Daoy (cell line): ENCODE results near the gene TMEM14C. TPM values are rescaled to one million over a fixed set of nuclear protein-coding genes. Genes with fewer than 3 reads are reported as not detected.

Experiments
- DNase-seq: peaks from one replicate; pipeline ENCODE4 v3.0.0-alpha.2; 2015; ENCODE audit warnings: low read depth
- total RNA-seq: library from RNA; depleted of rRNA; stranded (reverse); fragments of >200 nt; shearing (Covaris generic); gene quantifications from 2 replicates; pipeline ENCODE4 v1.2.3, GENCODE V29; 2014; rRNA removed

The TMEM14C gene
- total RNA-seq, 1 experiment from 2014 or later: 186 TPM

GRCh38 chr6:10759884-10760329 lies 37.0 kb downstream of the TMEM14C start:
- DNase-seq: peak; percentile 97

GRCh38 chr6:10763006-10763405 lies 40.1 kb downstream of the TMEM14C start:
- no peak for DNase-seq

GRCh38 chr6:10769419-10769818 lies 46.5 kb downstream of the TMEM14C start:
- no peak for DNase-seq

- DNase-seq: no peak
These were observed 48.6 kb downstream of the TMEM14C start for GRCh38 chr6:10771371-10771894.

- DNase-seq: no peak
These were observed 55.4 kb downstream of the TMEM14C start for GRCh38 chr6:10778230-10778629.

- DNase-seq: no peak
These were observed 56.2 kb downstream of the TMEM14C start for GRCh38 chr6:10779076-10779475.

Other genes starting within 250 kb of the TMEM14C start
- gene GCNT2, start 201.7 kb upstream of the TMEM14C start, total RNA-seq: 4.7 and 5.9 TPM in 2 replicates
- gene C6orf52, start 28.5 kb upstream of the TMEM14C start, total RNA-seq: 2.7 and 13.0 TPM in 2 replicates
- gene PAK1IP1, start 28.1 kb upstream of the TMEM14C start, total RNA-seq: 90.3 and 103 TPM in 2 replicates
- gene TMEM14B, start 24.7 kb downstream of the TMEM14C start, total RNA-seq: 153 and 176 TPM in 2 replicates
- 0.09 TPM in 1 of 2 replicates, not detected in the other for gene MAK, start 115.5 kb downstream of the TMEM14C start, total RNA-seq
- gene GCM2, start 159.0 kb downstream of the TMEM14C start, total RNA-seq: not detected in 2 replicates
- gene SYCP2L, start 164.0 kb downstream of the TMEM14C start, total RNA-seq: 0.11 TPM in 1 of 2 replicates, not detected in the other